HG03354 (cell line): Measurements from ENCODE around the gene SP110.
"Not testable (repeated sequence)": the region's sequence is repeated elsewhere in the genome, so short reads cannot be mapped to it uniquely, and the experiment has no call there.

ENCODE experiments used
- ATAC-seq: cut with Tn5 transposase; IDR thresholded peaks from one replicate; pipeline ENCODE4 v1.9.1; 2021; ENCODE audit warnings: mild to moderate bottlenecking; ENCODE audit not compliant: unreplicated experiment, poor library complexity, severe bottlenecking

The SP110 gene

DNA sequence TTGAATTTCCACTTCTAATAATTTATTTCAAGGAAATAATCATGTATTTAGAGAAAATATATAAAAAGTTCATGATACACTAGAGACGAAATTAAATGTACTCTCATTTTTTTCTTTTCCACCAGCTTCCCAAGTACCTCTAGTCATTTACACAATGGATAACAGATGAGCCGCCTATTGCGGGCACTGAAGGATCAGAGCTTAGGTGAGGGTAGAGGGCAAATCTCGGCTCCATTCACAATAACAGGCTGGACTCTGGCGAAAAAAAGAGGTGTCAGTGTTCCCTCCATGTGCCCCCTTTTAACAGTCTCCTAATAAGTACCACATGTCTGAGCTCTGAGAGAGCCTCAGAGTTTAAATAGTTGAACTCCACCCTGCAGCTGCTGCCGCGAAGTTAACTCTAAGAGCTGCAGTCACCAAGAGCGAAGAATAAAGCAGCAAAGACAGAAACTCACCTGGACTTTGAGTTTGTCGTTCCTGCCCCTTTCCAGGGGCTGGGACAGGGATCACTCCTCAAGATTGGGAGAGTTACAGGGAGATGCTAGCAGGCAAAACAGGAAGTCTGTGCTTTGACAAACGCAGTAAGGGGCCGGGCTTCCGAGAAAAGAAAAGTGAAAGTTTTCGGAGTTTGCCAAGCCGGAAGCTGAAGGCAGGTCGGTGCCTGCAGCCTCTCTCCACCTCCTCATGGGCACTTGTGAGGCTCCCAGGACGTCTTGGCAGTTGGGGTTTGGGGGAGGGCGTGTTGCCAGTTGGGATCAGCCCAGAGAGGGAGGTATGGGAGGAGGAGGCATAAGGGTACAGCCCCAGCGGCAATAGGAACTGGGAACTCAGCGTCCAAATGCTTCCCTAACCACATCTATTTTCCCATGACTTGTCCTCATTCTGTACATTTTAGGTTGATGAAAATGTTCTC is at the start of gene SP110:
Gene SP110 (minus strand): TSS at position 566 of the 913 bp plus-strand sequence. CDS start 3,057 bp downstream, outside the sequence.
- peak; percentile 89 for ATAC-seq

DNA sequence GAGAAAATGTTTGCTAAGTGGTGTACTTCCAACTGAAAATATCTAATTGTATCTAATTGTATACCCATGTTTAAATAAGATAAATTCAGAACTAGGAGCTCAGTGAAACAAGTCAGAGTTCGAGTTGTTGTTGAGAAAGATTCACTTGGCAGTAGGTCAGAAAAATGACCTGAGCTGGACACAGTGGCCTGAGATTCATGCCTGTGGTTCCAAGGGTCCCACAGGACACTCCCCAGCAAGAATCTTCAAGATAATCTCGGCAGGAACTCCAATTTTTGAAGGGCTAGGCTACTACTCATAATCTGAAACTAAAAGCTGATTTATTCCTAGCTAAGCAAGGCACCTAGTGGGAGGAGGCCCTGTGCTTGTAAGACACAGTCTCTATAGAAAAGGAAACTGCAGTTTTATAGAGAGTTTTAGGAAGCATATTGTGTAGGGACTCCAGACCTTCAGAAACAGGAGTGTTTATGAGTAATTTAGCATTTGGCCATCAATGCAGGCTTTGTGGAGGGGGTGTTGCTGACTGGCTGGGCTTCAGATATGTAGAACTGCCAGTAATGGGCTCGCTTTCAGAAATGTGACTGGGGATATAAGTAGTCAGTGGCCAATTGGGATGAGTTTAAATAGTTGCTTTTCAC is 48.9 kb upstream of the SP110 start:
- ATAC-seq = peak; percentile 68

DNA sequence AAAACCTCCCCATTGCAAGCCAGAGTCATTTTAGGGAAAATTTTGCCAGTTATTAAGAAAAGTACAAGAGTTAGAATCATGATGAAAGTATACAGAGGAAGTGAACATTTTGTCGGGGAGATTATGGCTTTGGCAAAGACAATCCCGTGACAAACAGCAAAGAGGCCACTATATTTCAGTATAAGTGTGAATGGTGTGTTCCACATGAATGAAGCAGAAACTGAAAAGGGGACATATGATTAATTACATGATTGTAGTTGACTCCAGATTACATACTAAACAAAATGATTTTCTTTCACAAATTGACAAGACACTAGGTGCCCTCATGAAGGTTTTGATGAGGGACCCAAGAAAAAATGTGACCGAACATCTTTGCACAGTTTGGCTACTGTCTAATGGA is 47.8 kb upstream of the SP110 start:
- peak; percentile 71 for ATAC-seq

DNA sequence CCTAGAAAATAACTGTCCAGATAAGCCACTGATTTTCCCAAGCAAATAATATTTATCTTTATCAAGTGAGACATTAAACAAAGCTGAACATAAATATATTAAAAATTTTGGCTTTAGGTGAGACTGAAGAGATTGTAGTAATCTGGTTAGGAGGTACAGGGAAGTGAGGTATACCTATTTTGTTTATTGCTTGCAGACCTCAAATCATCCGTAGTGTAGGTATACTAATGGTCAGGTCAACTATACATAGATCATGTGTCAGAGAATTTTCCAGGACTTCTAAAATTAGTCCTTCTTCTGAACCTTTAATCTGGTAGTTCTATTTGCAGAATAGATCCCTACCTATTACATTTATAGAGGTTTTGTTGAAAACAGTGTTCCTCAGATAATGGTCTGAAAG is 47.3 kb upstream of the SP110 start:
- ATAC-seq = peak; percentile 33

DNA sequence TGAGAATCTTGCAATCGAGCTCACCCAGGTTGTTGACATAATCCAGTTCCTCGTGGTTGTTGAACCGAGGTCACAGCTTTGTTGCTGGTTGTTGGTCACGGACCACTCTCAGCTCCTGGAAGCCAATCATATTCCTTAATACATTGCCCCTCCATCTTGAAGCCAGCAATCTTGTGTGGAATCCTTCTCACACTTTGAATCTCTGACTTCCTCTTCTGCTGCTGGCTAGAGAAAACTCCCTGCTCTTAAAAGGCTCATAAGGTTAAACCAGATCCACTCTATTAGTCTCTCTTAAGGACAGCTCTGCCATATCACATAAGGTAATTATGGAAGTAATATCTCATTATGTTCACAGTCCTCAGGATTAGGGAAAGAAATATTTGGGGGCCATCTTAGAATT is 46.9 kb upstream of the SP110 start:
- no peak for ATAC-seq

DNA sequence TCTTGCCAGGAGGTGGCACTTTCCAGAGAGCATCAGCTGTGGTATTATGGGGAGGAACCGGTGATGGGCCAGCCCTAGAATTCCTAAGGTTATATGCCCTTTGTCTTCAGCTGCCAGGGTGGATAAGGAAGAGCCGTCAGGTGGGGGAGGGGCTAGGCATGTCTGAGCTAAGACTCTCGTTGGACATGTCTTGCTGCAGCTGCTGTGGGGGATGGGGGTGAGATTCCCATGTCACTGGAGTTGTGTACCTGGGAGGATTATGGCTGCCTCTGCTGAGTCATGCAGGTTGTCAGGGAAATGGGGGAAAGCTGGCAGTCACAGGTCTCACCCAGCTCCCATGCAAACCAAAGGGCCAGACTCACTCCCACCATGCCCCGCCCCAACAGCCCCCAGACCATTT is 45.2 kb upstream of the SP110 start:
- ATAC-seq = not testable (repeated sequence)

DNA sequence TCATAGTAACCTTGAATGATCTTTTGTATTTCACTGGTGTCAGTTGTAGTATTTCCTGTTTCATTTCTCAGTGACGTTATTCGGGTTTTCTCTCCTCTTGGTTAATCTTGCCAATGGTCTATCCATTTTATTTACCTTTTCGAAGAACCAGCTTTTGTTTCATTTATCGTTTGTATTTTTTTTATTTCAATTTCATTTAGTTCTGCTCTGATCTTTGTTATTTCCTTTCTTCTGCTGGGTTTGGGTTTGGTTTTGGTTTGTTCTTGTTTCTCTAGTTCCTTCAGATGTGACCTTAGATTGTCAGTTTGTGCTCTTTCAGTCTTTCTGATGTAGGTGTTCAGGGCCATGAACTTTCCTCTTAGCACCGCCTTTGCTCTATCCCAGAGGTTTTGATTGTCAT is 42.5 kb upstream of the SP110 start:
- ATAC-seq = no peak

DNA sequence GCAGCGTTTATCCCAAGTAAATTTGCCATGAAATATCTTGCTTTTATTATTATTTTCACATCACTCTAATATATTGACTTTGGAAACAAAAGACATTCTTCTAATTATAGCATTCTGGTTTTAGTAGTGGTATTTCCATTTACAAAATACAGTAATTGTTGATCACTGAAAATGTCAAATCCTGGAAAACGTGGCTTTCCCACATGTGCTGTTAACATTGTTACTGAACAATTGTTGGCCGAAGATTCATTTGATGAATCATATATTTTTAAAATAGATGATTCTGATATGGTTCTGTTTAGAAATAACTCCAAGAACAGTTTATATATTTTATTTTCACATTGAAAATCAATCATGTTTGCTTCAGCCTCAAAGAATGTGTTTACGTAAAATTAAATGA is 38.7 kb upstream of the SP110 start:
- ATAC-seq = no peak

DNA sequence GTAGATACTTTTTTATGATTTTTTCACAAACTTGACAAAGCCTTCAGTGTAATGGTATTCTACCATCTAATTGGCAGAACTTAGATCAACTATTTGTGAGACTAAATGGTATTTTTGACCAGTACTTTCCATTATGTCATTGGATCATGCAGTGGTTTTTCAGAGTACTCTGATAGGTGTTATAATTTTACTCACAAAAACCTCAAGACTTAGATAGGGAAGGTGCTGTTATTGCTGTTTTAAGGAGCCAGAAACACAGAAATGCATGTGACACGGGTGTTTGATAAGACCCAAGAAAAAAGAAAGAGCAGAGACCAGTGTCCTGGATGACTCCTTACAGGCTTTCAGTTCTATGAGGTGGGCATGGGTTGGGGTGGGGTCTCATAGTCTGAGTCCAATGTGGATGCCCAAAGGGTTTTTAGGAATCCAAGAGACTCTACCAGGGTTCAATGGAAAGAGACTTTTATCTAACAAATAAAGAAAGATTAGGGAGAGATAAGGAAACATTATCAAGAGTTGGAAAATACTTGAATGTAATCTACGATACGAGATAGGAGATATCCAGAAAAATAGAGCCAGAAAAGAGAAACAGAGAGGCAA is 37.0 kb upstream of the SP110 start:
- no peak for ATAC-seq

DNA sequence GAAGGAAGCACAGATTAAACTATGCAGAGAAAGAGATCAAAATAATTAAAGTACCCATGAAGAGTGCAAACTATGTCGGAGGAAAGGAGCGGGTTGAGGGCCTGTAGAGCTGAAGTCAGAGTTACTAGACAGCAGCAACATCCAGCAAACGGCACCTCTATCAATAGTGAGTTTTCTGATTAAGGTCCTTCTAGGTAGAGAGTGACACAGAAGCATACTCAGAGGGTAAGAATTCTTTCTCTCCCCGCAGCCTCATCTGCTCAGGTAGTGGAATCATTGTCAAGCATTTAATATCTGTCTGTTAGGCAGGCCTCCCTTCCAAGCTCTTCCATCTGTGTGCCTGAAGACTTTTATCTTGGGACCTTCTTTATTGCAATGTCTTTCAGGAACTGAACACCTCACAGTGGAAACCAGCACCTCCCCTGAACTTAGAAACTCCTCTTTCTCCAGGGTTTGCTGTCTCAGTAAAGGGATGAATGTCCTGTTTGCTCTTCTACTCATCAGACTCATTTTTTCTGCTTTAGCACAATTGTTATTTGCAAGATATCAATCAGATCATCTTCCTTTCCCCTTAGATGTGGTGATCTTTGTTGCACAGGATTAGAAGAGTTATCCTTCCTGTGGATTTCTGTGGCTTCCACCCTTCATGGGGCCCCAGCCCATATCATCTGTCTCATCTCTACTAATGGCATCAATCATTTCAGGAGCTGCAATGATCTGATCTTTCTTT is 34.5 kb upstream of the SP110 start:
- no peak for ATAC-seq

DNA sequence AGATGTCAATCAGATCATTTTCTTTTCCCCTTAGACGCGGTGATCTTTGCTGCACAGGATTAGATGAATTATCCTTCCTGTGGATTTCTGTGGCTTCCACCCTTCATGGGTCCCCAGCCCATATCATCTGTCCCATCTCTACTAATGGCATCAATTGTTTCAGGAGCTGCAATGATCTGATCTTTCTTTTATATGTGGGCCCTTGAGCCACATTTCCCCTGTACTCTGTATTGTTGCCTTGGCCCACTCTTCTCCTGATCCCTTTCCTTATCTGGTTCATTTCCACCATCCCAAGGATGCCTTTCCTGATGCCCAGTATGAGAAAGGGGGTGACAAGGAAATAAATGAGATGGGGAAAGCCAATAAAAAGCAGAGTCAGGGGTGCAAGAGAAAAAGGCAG is 30.4 kb upstream of the SP110 start:
- no peak for ATAC-seq

DNA sequence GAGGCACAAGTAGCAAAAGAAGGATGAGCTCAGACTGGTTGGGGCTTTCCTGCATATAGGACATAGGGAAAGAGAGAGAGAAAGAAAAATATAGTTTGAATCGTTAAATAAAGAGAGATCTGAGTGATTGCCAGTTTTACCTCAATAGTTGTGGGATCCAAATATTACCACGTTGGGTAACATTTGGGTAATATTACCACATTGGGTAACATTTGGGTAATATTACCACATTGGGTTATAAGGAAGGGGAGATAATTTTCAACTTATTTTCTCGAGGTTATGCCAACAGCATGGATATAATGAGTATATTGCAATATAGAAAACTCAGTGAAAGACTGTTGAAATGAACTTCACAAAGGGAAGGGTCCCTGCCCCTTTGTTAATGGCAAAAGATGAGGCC is 26.4 kb upstream of the SP110 start:
- ATAC-seq = no peak

DNA sequence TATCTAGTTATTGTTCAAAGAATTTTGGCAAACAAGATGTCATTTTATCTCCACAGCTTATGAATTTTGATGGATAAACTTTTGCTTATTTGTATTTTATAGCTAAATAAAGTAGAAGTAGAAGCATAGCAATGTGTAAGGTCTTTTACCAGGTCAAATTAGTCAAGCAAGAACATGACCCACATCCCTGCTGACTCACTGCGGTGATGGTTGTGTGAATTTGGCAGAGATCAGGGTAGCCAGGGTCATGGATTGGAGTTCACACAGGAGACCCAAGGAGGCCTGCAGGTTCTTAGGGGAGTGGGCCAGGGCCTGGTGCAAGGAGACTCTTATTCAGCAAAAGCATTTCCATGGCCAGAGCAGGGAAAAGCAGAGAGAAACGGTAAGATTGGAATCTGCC is 24.4 kb upstream of the SP110 start:
- ATAC-seq = no peak

DNA sequence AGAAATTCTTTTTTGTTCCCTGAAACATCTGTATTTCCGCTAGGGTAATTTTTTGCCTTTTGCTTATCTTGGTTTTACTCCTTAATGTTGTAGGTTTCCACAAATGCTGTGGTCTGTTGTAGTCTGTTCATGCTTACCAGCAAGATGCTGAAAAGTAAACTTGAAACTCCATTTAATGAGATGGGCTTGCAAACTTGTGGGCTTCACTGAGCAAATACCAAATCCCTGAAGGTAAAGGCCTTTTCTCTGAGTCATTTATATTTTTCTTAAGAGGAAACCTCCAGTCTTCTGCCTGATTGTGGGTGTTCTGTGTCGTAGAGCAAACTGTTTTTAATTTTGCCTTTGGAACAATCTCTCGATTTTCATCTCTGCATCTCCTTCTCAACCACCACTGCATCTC is 15.1 kb upstream of the SP110 start:
- peak; percentile 58 for ATAC-seq

DNA sequence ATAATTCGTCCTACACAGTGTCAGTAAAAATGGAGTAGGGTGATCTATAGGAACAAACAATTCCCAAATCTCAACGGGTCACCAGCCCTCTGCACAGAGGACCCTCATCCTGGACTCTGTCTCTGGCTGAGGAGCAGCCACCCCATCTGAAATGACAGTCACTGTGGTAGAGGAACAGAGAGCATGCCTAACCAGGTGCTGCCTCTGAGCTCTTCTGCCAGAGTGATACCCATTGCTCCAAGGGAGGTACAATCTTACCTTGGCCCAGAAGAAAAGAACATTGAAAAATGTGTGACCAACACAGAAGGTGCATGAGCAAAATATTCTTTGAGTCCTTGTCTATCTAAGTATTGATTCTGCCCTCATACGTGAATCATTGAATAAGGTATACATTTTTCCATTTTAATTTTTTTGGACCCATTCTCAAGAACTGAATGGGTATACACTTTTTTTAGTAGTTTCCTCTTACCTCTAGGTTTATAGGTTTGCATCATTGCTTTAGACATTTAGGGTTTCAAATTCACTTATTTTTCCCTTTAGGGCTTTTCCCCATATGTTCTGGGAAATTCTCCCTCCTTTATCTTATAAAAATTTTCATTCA is 14.4 kb upstream of the SP110 start:
- peak; percentile 81 for ATAC-seq

DNA sequence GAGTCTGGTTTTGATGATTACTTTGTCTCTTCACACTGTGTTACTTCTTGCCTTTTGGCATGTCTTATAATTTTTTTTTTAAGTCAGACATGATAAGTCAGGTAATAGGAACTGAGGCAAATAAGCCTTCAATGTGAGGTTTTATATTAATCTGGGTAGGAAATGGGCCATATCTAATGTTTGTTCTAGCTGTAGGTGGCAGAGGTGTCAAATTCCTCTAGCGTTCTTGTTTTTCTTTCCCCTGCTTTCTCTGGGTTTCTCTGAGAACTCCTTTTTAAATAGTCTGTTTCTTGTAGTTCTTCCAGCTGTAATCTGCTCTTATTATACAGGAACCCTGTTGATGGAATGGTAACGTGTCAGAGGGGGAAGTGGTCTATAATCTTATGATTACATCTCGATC is 11.5 kb upstream of the SP110 start:
- ATAC-seq = no peak

DNA sequence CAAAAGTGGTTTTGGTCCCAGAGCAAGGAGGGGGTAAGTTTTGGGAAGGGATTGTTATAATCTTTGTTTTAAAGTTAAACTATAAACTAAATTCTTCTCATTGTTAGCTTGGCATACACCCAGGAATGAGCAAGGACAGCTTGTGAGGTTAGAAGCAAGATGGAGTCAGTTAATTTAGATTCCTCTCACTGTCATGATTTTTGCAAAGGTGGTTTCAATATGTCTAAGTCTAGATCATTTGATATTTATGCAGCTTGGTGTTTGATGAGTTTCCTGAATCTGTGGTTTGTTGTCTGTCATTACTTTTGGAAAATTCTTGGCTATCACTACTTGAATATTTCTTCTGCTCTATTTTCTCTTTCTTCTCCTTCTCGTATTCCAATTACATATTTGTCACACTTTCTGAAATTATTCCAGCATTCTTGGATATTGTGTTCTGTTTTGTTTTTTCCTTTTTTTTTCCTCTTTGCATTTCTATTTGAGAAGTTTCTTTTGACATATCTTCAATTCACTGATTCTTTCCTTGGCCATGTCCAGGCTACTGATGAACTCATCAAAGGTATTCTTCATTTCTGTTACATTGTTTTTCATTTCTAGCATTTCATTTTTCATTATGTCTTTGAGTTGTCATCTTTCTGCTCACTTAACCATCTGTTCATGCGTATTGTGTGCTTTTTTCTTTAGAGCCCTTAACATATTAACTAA is 10.9 kb upstream of the SP110 start:
- ATAC-seq = no peak

DNA sequence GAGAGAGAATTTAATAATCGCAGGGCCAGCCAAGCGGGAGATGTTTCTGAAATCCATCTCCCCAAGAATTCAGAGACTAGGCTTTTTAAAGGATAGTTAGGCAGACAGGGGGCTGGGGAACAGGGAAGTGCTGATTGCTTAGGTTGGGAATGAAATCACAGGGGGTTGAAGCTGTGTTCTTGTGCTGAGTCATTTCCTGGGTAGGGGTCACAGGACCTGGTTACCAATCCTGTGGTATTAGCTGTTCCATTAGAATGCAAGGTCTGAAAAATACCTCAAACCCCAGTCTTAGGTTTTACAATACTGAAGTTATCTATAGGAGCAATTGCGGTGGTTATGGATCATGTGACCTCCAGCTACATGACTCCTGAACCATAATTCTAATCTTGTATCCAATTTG is 10.3 kb upstream of the SP110 start:
- ATAC-seq = no peak

DNA sequence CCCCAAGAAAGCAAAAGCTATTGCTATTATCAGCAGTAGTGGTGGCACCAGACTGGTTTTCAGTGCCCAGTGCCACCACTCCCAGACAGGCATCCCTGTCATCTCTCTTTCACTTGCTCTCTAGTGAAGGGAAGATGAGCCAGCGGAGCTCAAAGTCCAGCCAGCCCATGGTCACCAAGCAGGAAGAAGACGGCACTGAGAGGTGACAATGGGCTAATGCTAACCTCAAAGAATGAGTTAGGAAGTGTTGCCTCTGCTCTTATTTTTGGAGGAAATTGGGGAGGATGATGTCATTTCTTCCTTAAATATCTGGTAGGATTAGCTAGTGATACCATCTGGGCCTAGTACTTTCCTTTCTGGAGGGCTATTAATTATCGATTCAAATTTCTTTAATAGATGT is 7.4 kb upstream of the SP110 start:
- no peak for ATAC-seq
